ENCODE measurements around the gene FOXO1. TPM values are rescaled to one million over a fixed set of nuclear protein-coding genes. Genes with fewer than 3 reads are reported as not detected.

FOXO1 gene
- total RNA-seq, 1 experiment from 2014 or later = 24.3 TPM

- H3K27me3 ChIP-seq (ENCODE audit: control insufficient read depth, insufficient read depth, low read length) = no peaks in the 10 kb centered on the region
- H3K4me3 ChIP-seq (ENCODE audit: insufficient read depth, low read depth, low read length) = no peak overlapping the region
- H3K36me3 ChIP-seq (replicated peaks; ENCODE audit: control insufficient read depth, insufficient read depth, low read length) = no peaks in the 10 kb centered on the region
- DNase-seq = no peak
Measured at GRCh38 chr13:40591091-40591490, 75.3 kb downstream of the FOXO1 start.

- DNase-seq = no peak
- Histone ChIP-seq H3K4me3 (ENCODE audit: insufficient read depth, low read depth, low read length) (no peak overlapping the region), H3K27me3 (ENCODE audit: control insufficient read depth, insufficient read depth, low read length) (no peaks in the 10 kb centered on the region), H3K36me3 (replicated peaks; ENCODE audit: control insufficient read depth, insufficient read depth, low read length) (no peaks in the 10 kb centered on the region)
Measured at GRCh38 chr13:40590112-40590862, 76.2 kb downstream of the FOXO1 start.

GRCh38 chr13:40589285-40590109 lies 76.9 kb downstream of the FOXO1 start:
- DNase-seq = no peak
- H3K27me3 ChIP-seq (ENCODE audit: control insufficient read depth, insufficient read depth, low read length) = no peaks in the 10 kb centered on the region
- no peaks in the 10 kb centered on the region for H3K36me3 ChIP-seq (replicated peaks; ENCODE audit: control insufficient read depth, insufficient read depth, low read length)
- H3K4me3 ChIP-seq (ENCODE audit: insufficient read depth, low read depth, low read length) = no peak overlapping the region

GRCh38 chr13:40588101-40588500 lies 78.3 kb downstream of the FOXO1 start:
- Histone ChIP-seq H3K4me3 (ENCODE audit: insufficient read depth, low read depth, low read length) (no peak overlapping the region), H3K27me3 (ENCODE audit: control insufficient read depth, insufficient read depth, low read length) (no peaks in the 10 kb centered on the region), H3K36me3 (replicated peaks; ENCODE audit: control insufficient read depth, insufficient read depth, low read length) (no peaks in the 10 kb centered on the region)
- no peak for DNase-seq

- no peak for DNase-seq
- Histone ChIP-seq H3K36me3 (replicated peaks; ENCODE audit: control insufficient read depth, insufficient read depth, low read length) (no peaks in the 10 kb centered on the region), H3K4me3 (ENCODE audit: insufficient read depth, low read depth, low read length) (no peak overlapping the region), H3K27me3 (ENCODE audit: control insufficient read depth, insufficient read depth, low read length) (no peaks in the 10 kb centered on the region)
Measured at GRCh38 chr13:40586886-40587565, 79.4 kb downstream of the FOXO1 start.

- DNase-seq = no peak
- Histone ChIP-seq H3K36me3 (replicated peaks; ENCODE audit: control insufficient read depth, insufficient read depth, low read length) (no peaks in the 10 kb centered on the region), H3K27me3 (ENCODE audit: control insufficient read depth, insufficient read depth, low read length) (no peaks in the 10 kb centered on the region), H3K4me3 (ENCODE audit: insufficient read depth, low read depth, low read length) (no peak overlapping the region)
Measured at GRCh38 chr13:40585911-40586471, 80.5 kb downstream of the FOXO1 start.

- no peak for DNase-seq
- Histone ChIP-seq H3K4me3 (ENCODE audit: insufficient read depth, low read depth, low read length) (no peak overlapping the region), H3K27me3 (ENCODE audit: control insufficient read depth, insufficient read depth, low read length) (no peaks in the 10 kb centered on the region), H3K36me3 (replicated peaks; ENCODE audit: control insufficient read depth, insufficient read depth, low read length) (no peaks in the 10 kb centered on the region)
Measured at GRCh38 chr13:40583738-40584137, 82.7 kb downstream of the FOXO1 start.

- Histone ChIP-seq H3K4me3 (ENCODE audit: insufficient read depth, low read depth, low read length) (no peak overlapping the region), H3K27me3 (ENCODE audit: control insufficient read depth, insufficient read depth, low read length) (no peaks in the 10 kb centered on the region), H3K36me3 (replicated peaks; ENCODE audit: control insufficient read depth, insufficient read depth, low read length) (no peaks in the 10 kb centered on the region)
- no peak for DNase-seq
Measured at GRCh38 chr13:40582531-40582930, 83.9 kb downstream of the FOXO1 start.

GRCh38 chr13:40581277-40581579 lies 85.2 kb downstream of the FOXO1 start:
- peaks cover under 1% of the 10 kb centered on the region; the same call in 1 of the 2 replicates for H3K36me3 ChIP-seq (replicated peaks; ENCODE audit: control insufficient read depth, insufficient read depth, low read length)
- no peaks in the 10 kb centered on the region for H3K27me3 ChIP-seq (ENCODE audit: control insufficient read depth, insufficient read depth, low read length)
- no peak overlapping the region for H3K4me3 ChIP-seq (ENCODE audit: insufficient read depth, low read depth, low read length)
- DNase-seq = no peak

GRCh38 chr13:40580566-40581276 lies 85.7 kb downstream of the FOXO1 start:
- DNase-seq = no peak
- Histone ChIP-seq H3K4me3 (ENCODE audit: insufficient read depth, low read depth, low read length) (no peak overlapping the region), H3K36me3 (replicated peaks; ENCODE audit: control insufficient read depth, insufficient read depth, low read length) (peaks cover 1% of the 10 kb centered on the region; the same call in 1 of the 2 replicates), H3K27me3 (ENCODE audit: control insufficient read depth, insufficient read depth, low read length) (no peaks in the 10 kb centered on the region)

- Histone ChIP-seq H3K36me3 (replicated peaks; ENCODE audit: control insufficient read depth, insufficient read depth, low read length) (peaks cover 1% of the 10 kb centered on the region; the same call in 1 of the 2 replicates), H3K27me3 (ENCODE audit: control insufficient read depth, insufficient read depth, low read length) (no peaks in the 10 kb centered on the region), H3K4me3 (ENCODE audit: insufficient read depth, low read depth, low read length) (no peak overlapping the region)
- no peak for DNase-seq
Measured at GRCh38 chr13:40579535-40579934, 86.9 kb downstream of the FOXO1 start.

GRCh38 chr13:40578055-40578454 lies 88.4 kb downstream of the FOXO1 start:
- Histone ChIP-seq H3K36me3 (replicated peaks; ENCODE audit: control insufficient read depth, insufficient read depth, low read length) (peaks cover 1% of the 10 kb centered on the region; the same call in 1 of the 2 replicates), H3K27me3 (ENCODE audit: control insufficient read depth, insufficient read depth, low read length) (no peaks in the 10 kb centered on the region), H3K4me3 (ENCODE audit: insufficient read depth, low read depth, low read length) (no peak overlapping the region)
- DNase-seq = no peak

- H3K27me3 ChIP-seq (ENCODE audit: control insufficient read depth, insufficient read depth, low read length) = no peaks in the 10 kb centered on the region
- DNase-seq = no peak
- peaks cover 1% of the 10 kb centered on the region; the same call in 1 of the 2 replicates for H3K36me3 ChIP-seq (replicated peaks; ENCODE audit: control insufficient read depth, insufficient read depth, low read length)
- no peak overlapping the region for H3K4me3 ChIP-seq (ENCODE audit: insufficient read depth, low read depth, low read length)
Measured at GRCh38 chr13:40576369-40576768, 90.1 kb downstream of the FOXO1 start.

GRCh38 chr13:40572961-40573360 lies 93.5 kb downstream of the FOXO1 start:
- Histone ChIP-seq H3K4me3 (ENCODE audit: insufficient read depth, low read depth, low read length) (no peak overlapping the region), H3K27me3 (ENCODE audit: control insufficient read depth, insufficient read depth, low read length) (no peaks in the 10 kb centered on the region), H3K36me3 (replicated peaks; ENCODE audit: control insufficient read depth, insufficient read depth, low read length) (peaks cover 1% of the 10 kb centered on the region; the same call in 1 of the 2 replicates)
- DNase-seq = no peak

All from H7 (cell line).